Myometrial cell (primary cell): ENCODE results near the gene TTC32. TPM values are rescaled to one million over a fixed set of nuclear protein-coding genes. Genes with fewer than 3 reads are reported as not detected.

ENCODE experiments used
- total RNA-seq: library from RNA; depleted of rRNA; stranded (reverse); fragments of >200 nt; gene quantifications from 2 replicates; pipeline ENCODE4 v1.2.3, GENCODE V29; 2015

TTC32 gene
- 1.2 and 4.4 TPM in 2 replicates for total RNA-seq

GRCh38 chr2:19901442-19902215 is at the start of gene TTC32:
TTC32 (minus strand) TSS chr2:19901983; CDS start chr2:19901854, 129 bp downstream.

Other genes with a start within 250 kb of the TTC32 start
- 5.2 and 6.0 TPM in 2 replicates for gene WDR35, start 88.1 kb upstream of the TTC32 start, total RNA-seq
- 3.5 and 6.2 TPM in 2 replicates for gene MATN3, start 110.7 kb upstream of the TTC32 start, total RNA-seq
- 193 and 202 TPM in 2 replicates for gene LAPTM4A, start 149.6 kb upstream of the TTC32 start, total RNA-seq